ENCODE data around the gene TPP1. TPM values are rescaled to one million over a fixed set of nuclear protein-coding genes. Genes with fewer than 3 reads are reported as not detected.

Gene TPP1
- total RNA-seq, 4 donors from 2014 or later = 51.3 to 97.3 (median 69.1) TPM

DNA sequence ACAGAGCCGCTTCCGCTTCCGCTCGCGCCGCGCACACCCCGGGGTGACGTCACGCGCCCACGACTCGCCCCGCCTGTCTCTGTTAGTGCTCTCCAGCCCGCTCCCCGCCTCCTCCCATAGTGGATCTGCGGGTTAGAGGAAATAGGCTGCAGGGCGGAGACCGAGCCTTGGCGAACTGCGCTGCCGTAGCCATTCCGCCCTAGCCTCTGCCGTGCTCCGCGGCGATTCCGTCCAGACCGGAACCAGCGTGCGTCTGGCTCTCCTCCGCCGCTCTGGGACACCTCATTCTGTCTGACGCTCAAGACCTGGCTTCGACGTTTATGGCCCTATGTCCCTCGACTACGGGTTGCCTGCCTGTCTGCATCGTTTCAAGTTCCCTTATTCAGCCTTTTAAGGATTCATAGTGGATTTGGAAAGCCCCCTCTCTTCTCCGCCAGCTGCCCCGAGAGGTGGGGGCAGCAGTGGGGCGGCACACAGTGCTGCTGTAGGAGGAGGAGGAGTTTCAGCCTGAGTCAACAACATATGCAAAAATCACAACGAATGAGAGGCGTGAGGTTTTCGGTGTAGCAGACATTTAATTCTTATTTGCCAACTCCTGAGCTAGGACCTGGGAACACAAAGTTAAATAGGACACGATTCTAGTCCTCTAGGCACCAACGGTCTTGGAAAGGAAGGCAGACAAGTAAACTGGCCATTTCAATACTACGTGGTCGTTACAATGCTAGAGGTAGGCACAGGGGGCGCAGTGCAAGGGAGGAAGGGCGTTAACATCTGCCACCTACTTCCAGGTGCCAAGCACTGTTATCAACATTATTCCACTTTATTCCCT is 6.8 kb downstream of the TPP1 start, which contains the start of gene TAF10:
TSS of gene TAF10 (minus strand) at position 4 of the 829 bp plus-strand sequence. CDS start 27 bp downstream, outside the sequence.
- Histone ChIP-seq H3K4me3 (replicated peaks in 1 of 3) (peak within 1 kb of the TSS; percentile 12 to 74 (median 50)), H3K9me3 (no peaks in the 10 kb centered on the region), H3K27me3 (no peaks in the 10 kb centered on the region), H3K27ac (peak within 1 kb of the TSS; percentile 96 to 99 (median 99)), H3K4me1 (peaks cover 12 to 21% of the 10 kb centered on the region in 2 donors), H3K36me3 (peaks cover 32 to 44% of the 10 kb centered on the region in 2 donors)
- peak; percentile 98 for DNase-seq
- WGBS, 2 donors = 0 to 1% methylated on average over 31 to 34 of the region's 51 CpGs
- intact Hi-C loops (cut with DNase I) = no loop called here
- peak in 1 of 2 donors; percentile 98 for TF ChIP-seq POLR2A (IDR thresholded peaks at IDR 0.05)
- TF ChIP-seq, protein P1, sequence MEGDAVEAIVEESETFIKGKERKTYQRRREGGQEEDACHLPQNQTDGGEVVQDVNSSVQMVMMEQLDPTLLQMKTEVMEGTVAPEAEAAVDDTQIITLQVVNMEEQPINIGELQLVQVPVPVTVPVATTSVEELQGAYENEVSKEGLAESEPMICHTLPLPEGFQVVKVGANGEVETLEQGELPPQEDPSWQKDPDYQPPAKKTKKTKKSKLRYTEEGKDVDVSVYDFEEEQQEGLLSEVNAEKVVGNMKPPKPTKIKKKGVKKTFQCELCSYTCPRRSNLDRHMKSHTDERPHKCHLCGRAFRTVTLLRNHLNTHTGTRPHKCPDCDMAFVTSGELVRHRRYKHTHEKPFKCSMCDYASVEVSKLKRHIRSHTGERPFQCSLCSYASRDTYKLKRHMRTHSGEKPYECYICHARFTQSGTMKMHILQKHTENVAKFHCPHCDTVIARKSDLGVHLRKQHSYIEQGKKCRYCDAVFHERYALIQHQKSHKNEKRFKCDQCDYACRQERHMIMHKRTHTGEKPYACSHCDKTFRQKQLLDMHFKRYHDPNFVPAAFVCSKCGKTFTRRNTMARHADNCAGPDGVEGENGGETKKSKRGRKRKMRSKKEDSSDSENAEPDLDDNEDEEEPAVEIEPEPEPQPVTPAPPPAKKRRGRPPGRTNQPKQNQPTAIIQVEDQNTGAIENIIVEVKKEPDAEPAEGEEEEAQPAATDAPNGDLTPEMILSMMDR (IDR thresholded peaks at IDR 0.05) = peak in 4 of 6 experiments; percentile 34 to 63 (median 44)

DNA sequence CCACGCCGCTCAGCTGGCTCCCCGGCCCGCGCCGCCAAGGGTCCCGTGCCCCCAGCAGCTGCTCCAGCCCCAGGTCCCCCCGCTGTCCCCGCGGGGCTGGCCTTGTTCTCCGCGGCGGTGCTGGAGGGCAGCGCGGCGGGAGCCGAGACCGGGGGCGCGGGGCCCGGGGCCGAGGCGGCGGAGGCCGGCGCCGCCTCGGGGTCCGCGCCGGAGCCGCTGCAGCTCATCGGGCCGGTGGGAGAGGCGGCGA is 7.3 kb downstream of the TPP1 start:
- Histone ChIP-seq H3K9me3 (no peaks in the 10 kb centered on the region), H3K36me3 (peaks cover 32 to 44% of the 10 kb centered on the region in 2 donors), H3K27ac (peak overlapping the region; percentile 77 to 96 (median 80)), H3K4me1 (peaks cover 12 to 25% of the 10 kb centered on the region in 2 donors), H3K27me3 (no peaks in the 10 kb centered on the region), H3K4me3 (replicated peaks in 1 of 3) (peak overlapping the region; percentile 12 to 74 (median 34))
- no peak for DNase-seq
- no peak for TF ChIP-seq POLR2A (IDR thresholded peaks at IDR 0.05)
- TF ChIP-seq, protein P1 (IDR thresholded peaks at IDR 0.05) = no peak
- intact Hi-C loops (cut with DNase I) = no loop called here
- WGBS, 2 donors = 0% methylated on average over 3 to 12 of the region's 36 CpGs

DNA sequence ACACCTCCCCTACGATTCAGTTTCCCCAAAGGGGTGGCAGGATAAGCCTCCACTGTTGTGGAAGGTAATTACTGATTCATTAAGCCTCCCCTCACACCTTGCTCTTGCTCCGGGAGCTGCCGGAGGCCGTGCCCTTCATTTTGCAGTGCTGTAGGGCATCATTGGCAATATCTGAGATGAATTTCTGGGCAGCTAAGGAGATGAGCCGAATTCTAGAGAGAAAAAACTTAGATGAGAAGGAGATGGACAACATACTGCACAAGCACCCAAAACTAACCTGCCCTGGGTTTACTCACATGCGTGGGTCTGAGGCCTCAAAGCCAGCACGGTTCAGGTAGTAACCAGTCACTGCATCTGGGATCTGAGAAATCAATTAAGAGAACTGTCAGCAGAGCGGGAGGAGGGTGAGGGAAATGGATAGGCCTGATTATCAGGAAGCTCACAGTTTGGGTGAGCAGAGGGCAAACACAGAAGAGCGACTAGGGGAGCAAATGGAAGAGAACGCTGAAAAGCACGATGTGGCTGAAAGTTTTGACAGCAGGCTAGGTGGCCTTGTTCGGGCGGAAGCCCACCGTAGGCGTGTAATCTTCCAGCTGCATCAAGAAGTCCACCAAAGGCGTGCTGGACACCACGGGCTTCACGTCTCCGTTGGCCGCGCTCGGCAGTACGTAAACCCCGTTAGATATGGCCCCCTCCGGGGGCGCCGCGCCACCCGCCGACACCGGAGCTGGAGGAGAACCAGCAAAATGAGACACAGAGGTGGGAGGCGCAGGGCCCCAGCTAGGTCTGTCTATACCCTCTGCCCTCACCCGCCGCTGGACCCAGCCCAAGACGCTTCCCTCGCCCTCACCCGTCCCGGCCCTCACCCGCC is 7.9 kb downstream of the TPP1 start:
- 13 to 26% methylated on average over 24 to 39 of the region's 39 CpGs for WGBS, 2 donors

DNA sequence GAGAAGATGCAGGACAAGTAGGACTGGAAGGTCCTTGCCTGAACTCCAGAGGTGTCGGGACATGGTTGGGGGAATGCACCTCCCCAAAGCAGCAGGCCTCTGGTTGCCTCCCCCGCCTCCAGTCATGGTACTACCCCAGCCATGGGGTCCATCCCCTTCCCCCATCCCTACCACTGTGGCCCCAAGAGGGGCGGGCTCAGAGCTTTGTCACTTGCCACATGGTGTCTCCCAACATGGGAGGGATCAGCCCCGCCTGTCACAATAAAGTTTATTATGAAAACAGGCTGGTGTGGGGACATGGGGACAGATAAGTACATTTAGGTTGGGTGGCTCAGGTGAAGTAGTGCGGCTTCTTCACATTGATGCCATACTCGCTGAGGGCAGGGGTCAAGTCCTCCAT is 8.6 kb downstream of the TPP1 start:
- Histone ChIP-seq H3K36me3 (peaks cover 32 to 42% of the 10 kb centered on the region in 2 donors), H3K27me3 (no peaks in the 10 kb centered on the region), H3K27ac (no peak overlapping the region), H3K9me3 (no peaks in the 10 kb centered on the region), H3K4me3 (replicated peaks in 1 of 3) (no peak overlapping the region), H3K4me1 (peaks cover 22 to 38% of the 10 kb centered on the region in 2 donors)
- 94 to 95% methylated on average over 5 to 6 of the region's 6 CpGs for WGBS, 2 donors
- TF ChIP-seq, protein P1 (IDR thresholded peaks at IDR 0.05) = no peak
- no peak for TF ChIP-seq POLR2A (IDR thresholded peaks at IDR 0.05)
- DNase-seq = no peak
- intact Hi-C loops (cut with DNase I) = no loop called here

More for the DNA sequence above, 7.9 kb downstream of the TPP1 start:
- Histone ChIP-seq H3K27me3 (no peaks in the 10 kb centered on the region), H3K27ac (peak overlapping the region; percentile 77 to 96 (median 80)), H3K4me1 (peaks cover 17 to 30% of the 10 kb centered on the region in 2 donors), H3K4me3 (replicated peaks in 1 of 3) (peak overlapping the region; percentile 12 to 74 (median 34)), H3K9me3 (no peaks in the 10 kb centered on the region), H3K36me3 (peaks cover 32 to 44% of the 10 kb centered on the region in 2 donors)
- intact Hi-C loops (cut with DNase I) = no loop called here
- TF ChIP-seq POLR2A (IDR thresholded peaks at IDR 0.05) = no peak
- TF ChIP-seq, protein P1 (IDR thresholded peaks at IDR 0.05) = no peak
- peak; percentile 24 to 46 for DNase-seq

Data from thyroid gland (tissue), 4 donors.